HG02870 (cell line): ENCODE results near the gene KISS1.

Source experiments
- ATAC-seq: cut with Tn5 transposase; IDR thresholded peaks from one replicate; pipeline ENCODE4 v1.9.1; 2021; ENCODE audit warnings: mild to moderate bottlenecking, moderate library complexity; ENCODE audit not compliant: unreplicated experiment

The KISS1 gene

GRCh38 chr1:204141131-204141530 lies 55.2 kb downstream of the KISS1 start:
- no peak for ATAC-seq
